Stromal cell of bone marrow (primary cell): Measurements from ENCODE around the gene GLRA2.
A peak's percentile ranks its signal among the peaks of the same experiment; 100 is the strongest.

ENCODE experiments used
- DNase-seq: peaks from one replicate; pipeline ENCODE4 v3.0.0-alpha.2; 2012; ENCODE audit warnings: low read depth

The GLRA2 gene

DNA sequence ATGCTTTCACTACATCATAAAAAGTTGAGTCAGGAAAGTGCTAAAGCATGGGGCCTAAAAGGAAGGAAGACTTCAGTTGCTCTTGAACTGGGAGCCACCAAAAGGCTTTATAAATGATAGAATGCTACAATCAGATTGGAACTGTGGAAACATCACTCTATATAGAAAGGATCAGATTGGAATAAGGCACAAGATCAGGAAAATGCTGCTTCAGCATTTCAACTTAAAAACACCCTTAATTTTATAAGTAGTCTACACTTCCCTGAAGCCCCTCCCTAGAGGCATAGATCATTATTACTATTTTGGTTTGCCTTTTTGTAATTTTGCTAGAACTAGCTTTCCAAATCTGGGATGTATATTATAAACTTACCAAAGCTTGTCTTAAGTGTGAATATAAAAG lies 172.8 kb downstream of the GLRA2 start:
- DNase-seq = no peak

DNA sequence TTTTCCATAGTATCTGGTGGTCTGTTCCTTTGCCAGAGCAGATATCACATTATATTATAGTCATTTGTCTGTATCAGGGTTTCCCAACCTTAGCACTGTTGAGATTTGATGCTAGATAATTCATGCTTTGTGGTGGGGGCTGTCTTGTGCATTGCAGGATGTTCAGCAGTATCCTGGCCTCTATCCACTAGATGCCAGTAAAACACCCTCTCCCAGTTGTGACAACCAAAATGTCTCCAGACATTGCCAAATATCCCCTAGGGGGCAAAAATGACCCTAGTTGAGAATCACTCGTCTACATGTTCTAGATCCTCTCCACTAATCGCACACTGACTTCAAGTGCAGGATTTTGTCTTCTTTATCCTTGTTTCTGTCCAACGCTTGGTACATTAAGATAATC lies 182.8 kb downstream of the GLRA2 start:
- no peak for DNase-seq

DNA sequence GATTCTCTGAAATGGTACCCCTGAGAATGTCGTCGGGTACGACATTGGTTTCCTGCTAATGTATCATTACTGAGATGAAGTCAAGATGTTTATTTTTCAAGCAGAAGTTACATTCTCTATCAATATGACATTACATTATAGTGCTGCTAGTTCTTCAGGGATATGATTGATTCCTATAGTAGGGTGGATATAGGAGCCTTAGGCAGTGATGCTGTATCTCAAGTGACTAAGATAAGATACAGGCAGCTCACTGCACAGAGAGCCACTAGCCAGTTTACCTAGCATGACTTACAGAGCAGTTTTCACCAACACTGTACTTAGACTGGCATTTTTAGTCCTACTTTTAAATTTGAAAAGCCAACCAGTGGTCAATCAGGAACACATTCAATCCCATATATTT lies 188.6 kb downstream of the GLRA2 start:
- DNase-seq = no peak

DNA sequence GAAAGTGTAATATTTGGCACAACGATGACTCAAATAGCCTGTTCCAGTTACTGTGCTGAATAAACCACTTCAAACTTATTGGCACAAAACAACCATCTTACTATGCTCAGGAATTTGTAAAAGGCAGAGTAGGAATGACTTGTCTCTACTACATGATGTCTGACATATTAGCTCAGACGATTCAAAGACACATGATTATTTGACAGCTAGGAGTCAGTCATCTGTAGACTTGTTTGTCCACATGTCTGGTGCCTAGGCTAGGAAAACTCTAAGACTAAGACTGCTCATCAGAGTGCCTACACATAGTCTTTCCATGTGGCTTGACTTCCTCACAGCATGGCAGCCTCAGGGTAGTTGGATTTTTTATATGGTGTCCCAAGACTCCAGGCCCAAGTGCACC lies 189.1 kb downstream of the GLRA2 start:
- no peak for DNase-seq

DNA sequence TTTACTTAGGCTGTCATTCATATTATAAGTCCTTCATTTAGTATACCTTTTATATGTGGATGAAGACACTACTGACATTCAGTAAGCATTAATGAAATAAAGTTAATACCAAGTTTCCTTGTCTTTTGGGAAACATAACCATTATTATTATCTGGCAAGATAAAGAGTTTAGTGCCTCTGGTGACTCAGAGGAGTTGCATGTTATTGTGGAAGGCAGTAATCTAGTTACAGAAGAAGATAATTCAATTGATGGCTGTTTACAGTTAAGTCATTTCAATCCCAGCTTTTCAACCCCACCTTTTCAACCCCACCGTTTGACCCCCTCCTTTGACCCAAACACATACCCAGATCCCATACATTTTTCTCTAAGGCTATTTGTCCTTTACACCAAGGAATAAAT lies 199.7 kb downstream of the GLRA2 start:
- no peak for DNase-seq

DNA sequence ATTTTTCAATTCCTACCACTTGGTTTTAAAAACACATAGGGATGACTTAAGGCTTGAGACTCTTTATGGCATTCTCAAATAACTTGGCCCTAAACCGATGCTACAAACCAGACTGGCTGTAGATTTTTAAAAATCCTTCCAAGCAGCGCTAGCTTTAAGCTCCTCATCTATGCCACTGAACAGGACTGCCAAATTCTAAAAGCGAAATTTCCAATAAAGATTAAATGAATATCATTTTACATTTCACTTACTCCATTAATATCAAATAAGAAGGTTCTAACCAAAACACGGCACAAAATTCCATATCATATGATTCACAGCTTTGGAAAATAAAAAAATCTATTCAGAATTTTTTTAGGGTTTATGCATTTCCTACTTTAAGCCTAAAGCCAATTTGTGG lies 209.3 kb downstream of the GLRA2 start:
- DNase-seq = peak; percentile 15

DNA sequence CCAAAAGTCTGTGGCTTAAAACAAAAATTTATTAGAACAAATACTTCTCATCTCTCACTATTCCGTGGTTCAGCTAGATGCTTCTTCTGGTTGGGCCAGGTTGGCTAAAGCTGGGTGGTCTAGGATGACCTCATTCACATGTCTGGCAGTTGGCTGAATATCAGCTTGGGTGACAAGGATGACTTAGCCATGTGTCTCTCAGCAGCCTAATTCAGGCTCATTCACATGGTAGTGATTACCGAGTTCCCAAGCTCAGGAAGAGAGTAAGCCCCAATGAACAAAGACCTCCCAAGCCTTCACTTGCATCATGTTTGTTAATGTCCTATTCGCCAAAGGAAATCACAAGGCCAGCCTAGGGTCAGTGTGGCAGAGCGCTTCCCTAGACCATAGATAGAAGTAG lies 224.1 kb downstream of the GLRA2 start:
- DNase-seq = no peak

DNA sequence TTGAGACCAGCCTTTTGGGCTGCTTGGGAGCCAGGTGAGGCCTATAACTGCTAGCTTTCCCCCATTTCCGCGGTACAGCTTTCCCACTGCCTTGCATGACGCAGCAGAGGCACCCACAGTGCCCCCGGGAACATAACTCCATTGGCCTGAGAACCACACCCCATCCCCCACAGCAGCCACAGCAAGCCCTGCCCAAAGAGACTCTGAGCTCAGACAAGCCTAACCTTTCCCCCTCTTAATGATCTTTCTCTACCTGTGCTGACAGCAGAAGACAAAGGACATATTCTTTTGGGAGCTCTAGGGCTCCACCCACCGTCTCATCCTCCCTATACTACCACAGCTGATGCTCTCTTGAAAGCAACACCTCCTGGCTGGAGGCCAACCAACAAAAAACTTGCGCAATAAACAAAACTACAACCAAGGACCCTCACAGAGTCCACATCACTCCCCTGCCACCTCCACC lies 228.7 kb downstream of the GLRA2 start:
- no peak for DNase-seq

DNA sequence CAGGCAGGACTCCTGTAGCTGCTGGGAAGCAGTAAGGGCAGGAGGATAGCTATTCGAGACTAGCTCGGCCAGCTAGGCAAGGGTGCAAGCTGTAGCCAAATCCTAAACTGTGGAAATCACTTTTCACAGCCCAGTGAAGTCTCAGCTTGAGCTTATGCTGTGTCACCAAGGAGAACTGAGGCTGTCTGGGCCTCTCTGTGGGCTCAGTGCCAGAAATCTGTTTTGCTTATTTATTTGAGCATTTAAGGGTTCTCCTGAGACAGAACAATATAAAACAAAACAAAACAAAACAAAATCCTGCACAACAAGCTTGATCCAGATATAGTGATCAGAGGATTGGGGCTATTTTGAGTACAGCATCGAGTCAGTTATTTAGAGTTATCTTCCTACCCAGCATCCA lies 246.1 kb downstream of the GLRA2 start:
- DNase-seq = no peak

DNA sequence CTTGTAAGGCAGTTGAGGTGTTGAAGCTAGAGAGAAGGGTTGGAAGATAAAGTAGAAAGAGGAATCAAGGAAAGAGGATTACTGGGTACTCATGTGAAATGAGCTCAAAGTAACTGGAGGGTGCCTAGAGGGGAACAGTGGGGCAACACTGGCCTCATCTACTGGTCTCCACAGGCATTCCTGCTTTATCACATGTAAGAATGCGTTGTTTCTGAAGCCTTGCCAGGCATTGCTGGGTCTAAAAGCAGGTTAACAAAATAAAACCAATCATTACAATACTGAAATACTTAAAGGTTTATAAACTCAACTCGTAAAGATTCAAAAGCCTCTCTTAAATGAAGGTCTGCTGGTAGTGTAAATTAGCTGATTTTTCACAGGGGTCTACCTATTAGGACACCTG lies 247.6 kb downstream of the GLRA2 start:
- no peak for DNase-seq

DNA sequence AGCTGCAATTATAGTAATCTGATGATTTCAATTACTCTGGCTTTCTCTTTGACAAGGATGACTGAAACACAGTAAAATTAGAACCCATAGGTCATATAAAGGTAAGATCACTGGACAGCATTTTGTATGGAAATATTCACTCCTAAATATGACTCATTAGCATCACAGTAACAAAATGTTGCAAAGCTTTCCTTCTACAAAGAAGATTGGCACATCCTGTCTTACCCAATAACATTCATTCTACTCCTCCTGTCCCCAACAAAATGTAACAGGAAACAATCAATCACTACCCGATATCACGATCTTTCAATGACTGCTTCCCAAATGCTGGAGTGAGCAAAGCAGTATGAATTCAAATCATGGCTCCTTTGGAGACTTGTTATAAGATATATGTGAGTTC lies 248.2 kb downstream of the GLRA2 start:
- DNase-seq = peak; percentile 14

DNA sequence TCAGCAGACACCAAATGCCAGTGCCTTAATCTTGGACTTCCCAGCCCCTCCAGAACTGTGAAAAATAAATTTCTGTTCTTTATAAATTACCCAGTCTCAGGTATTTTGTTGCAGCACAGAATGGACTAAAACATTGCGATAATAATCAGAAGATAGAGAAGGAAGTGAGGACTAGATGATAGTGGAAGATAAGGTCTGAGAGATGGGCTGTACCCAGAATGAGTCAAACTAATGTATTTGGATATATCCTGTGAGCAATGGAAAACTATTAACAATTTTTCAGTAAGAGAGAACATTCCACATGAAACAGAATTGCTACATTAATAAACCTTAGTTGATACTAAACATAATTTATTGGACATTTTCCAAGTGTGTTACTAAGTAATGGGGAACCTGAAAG lies 250.2 kb downstream of the GLRA2 start:
- DNase-seq = no peak
